HG02623 (cell line): Measurements from ENCODE around the gene NT5C.
"Not testable (repeated sequence)": the region's sequence is repeated elsewhere in the genome, so short reads cannot be mapped to it uniquely, and the experiment has no call there.

Experiments used
- ATAC-seq: cut with Tn5 transposase; IDR thresholded peaks from one replicate; pipeline ENCODE4 v1.9.1; 2021; ENCODE audit warnings: moderate library complexity; ENCODE audit not compliant: unreplicated experiment

Gene NT5C

GRCh38 chr17:75146592-75146991, 15.1 kb upstream of the NT5C start:
- no peak for ATAC-seq

- ATAC-seq: no peak
Observed at GRCh38 chr17:75144816-75145512, 13.4 kb upstream of the NT5C start.

- no peak for ATAC-seq
Observed at GRCh38 chr17:75142236-75142971, 10.9 kb upstream of the NT5C start.

- no peak for ATAC-seq
Observed at GRCh38 chr17:75138519-75138918, 7.0 kb upstream of the NT5C start.

GRCh38 chr17:75137762-75138161, 6.2 kb upstream of the NT5C start:
- not testable (repeated sequence) for ATAC-seq

- ATAC-seq: no peak
Observed at GRCh38 chr17:75135946-75136345, 4.4 kb upstream of the NT5C start.

- ATAC-seq: no peak
Observed at GRCh38 chr17:75135452-75135851, 3.9 kb upstream of the NT5C start.

GRCh38 chr17:75133607-75134347, 2.2 kb upstream of the NT5C start:
- not testable (repeated sequence) for ATAC-seq

GRCh38 chr17:75133001-75133400, 1.5 kb upstream of the NT5C start:
- ATAC-seq: no peak

GRCh38 chr17:75132018-75133000, 767 bp upstream of the NT5C start:
- ATAC-seq: not testable (repeated sequence)

GRCh38 chr17:75130632-75131277, 787 bp downstream of the NT5C start:
- no peak for ATAC-seq

- no peak for ATAC-seq
Observed at GRCh38 chr17:75130059-75130631, 1.4 kb downstream of the NT5C start.

GRCh38 chr17:75129576-75129975, 2.0 kb downstream of the NT5C start:
- ATAC-seq: no peak

GRCh38 chr17:75128694-75129505, 2.6 kb downstream of the NT5C start:
- no peak for ATAC-seq

- not testable (repeated sequence) for ATAC-seq
Observed at GRCh38 chr17:75127936-75128335, 3.6 kb downstream of the NT5C start.

GRCh38 chr17:75126954-75127353, 4.6 kb downstream of the NT5C start:
- ATAC-seq: no peak

- no peak for ATAC-seq
Observed at GRCh38 chr17:75125984-75126383, 5.6 kb downstream of the NT5C start.

GRCh38 chr17:75124819-75125162, 6.8 kb downstream of the NT5C start:
- no peak for ATAC-seq
